ENCODE data around the gene TOR4A. TPM values are rescaled to one million over a fixed set of nuclear protein-coding genes. Genes with fewer than 3 reads are reported as not detected.

The TOR4A gene
- total RNA-seq, 2 donors from 2014 or later = 14.2 to 18.9 TPM

DNA sequence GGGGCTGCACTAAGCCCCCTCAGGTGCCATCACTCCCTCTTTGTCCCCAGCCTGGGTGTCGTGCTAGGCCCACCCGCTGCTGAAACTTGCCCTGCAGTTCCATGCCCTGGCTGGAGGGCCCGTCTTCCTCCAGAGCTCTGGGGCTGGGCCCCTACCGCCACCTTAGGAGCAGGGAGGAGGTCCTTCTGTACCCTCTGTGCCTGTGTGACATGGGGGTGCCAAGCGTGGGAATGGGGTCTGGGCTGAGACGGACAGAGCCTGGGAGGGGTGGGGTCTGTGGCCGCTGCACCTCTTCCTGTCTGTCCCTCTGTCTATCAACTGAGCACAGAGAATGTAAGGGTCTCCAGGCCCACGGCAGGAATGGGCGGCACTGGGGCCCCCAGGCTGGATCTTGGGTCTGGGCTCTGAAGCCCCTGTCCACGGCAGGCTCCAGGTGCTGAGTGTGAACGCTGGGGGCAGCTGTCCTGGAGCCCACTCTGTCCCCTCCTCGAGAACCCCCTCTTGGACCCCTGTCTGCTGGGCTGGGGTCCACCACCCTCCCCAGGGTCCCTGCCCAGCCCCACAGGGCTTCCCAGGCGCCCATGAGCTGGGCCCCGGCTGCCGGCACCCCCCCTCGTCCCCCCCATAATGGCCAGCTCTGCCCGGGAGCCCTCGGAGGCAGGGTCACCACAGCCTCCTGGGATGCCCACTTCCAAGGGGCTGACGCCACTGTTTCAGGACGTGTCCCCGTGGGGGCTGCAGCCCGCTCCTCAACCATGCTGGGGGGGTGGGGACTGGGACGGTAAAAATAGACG is 40.4 kb downstream of the TOR4A start:
- Histone ChIP-seq H3K4me3 (ENCODE audit: low read length) (no peak overlapping the region), H3K9me3 (ENCODE audit: control insufficient read depth, low read length) (no peaks in the 10 kb centered on the region), H3K9ac (ENCODE audit: extremely low read depth, low read length, poor library complexity, severe bottlenecking) (no peak overlapping the region), H3K4me1 (ENCODE audit: control insufficient read depth, insufficient read depth, low read length) (peaks cover 5% of the 10 kb centered on the region), H3K36me3 (ENCODE audit: control insufficient read depth, insufficient read depth, low read length) (no peaks in the 10 kb centered on the region), H3K27me3 (ENCODE audit: control insufficient read depth, insufficient read depth, low read length, poor library complexity, severe bottlenecking) (no peaks in the 10 kb centered on the region), H3K27ac (ENCODE audit: low read depth, low read length) (peak overlapping the region; percentile 38)
- Mint-ChIP-seq H3K27me3 (ENCODE audit: insufficient read depth) (no peaks in the 10 kb centered on the region), H3K9me3 (peaks cover 1% of the 10 kb centered on the region), H3K4me3 (no peak overlapping the region), H3K27ac (no peak overlapping the region), H3K36me3 (ENCODE audit: low read depth) (no peaks in the 10 kb centered on the region), H3K4me1 (peaks cover 2% of the 10 kb centered on the region)
- peak; percentile 47 for DNase-seq
- WGBS, 2 experiments (ENCODE audit: insufficient coverage in 1 of 2, insufficient read length in 1 of 2) = 91 to 95% methylated on average over 13 to 24 of the region's 24 CpGs
- no peak for TF ChIP-seq CTCF (conservative IDR thresholded peaks at IDR 0.05)

- H3K9ac ChIP-seq (ENCODE audit: extremely low read depth, low read length, poor library complexity, severe bottlenecking) = no peak overlapping the region
- 92 to 96% methylated on average over 8 to 18 of the region's 18 CpGs for WGBS, 2 experiments (ENCODE audit: insufficient coverage in 1 of 2, insufficient read length in 1 of 2)
- H3K9me3 ChIP-seq (ENCODE audit: control insufficient read depth, low read length) = no peaks in the 10 kb centered on the region
- no peaks in the 10 kb centered on the region for H3K27me3 ChIP-seq (ENCODE audit: control insufficient read depth, insufficient read depth, low read length, poor library complexity, severe bottlenecking)
- Mint-ChIP-seq H3K4me3 (no peak overlapping the region), H3K27me3 (ENCODE audit: insufficient read depth) (no peaks in the 10 kb centered on the region), H3K27ac (no peak overlapping the region), H3K36me3 (ENCODE audit: low read depth) (no peaks in the 10 kb centered on the region), H3K9me3 (peaks cover 1% of the 10 kb centered on the region), H3K4me1 (peaks cover 2% of the 10 kb centered on the region)
- H3K4me1 ChIP-seq (ENCODE audit: control insufficient read depth, insufficient read depth, low read length) = peaks cover 5% of the 10 kb centered on the region
- H3K27ac ChIP-seq (ENCODE audit: low read depth, low read length) = no peak overlapping the region
- DNase-seq = peak; percentile 45
- no peak overlapping the region for H3K4me3 ChIP-seq (ENCODE audit: low read length)
- TF ChIP-seq CTCF (conservative IDR thresholded peaks at IDR 0.05) = no peak
- H3K36me3 ChIP-seq (ENCODE audit: control insufficient read depth, insufficient read depth, low read length) = no peaks in the 10 kb centered on the region
Observed at GRCh38 chr9:137318602-137319001, 41.1 kb downstream of the TOR4A start.

DNA sequence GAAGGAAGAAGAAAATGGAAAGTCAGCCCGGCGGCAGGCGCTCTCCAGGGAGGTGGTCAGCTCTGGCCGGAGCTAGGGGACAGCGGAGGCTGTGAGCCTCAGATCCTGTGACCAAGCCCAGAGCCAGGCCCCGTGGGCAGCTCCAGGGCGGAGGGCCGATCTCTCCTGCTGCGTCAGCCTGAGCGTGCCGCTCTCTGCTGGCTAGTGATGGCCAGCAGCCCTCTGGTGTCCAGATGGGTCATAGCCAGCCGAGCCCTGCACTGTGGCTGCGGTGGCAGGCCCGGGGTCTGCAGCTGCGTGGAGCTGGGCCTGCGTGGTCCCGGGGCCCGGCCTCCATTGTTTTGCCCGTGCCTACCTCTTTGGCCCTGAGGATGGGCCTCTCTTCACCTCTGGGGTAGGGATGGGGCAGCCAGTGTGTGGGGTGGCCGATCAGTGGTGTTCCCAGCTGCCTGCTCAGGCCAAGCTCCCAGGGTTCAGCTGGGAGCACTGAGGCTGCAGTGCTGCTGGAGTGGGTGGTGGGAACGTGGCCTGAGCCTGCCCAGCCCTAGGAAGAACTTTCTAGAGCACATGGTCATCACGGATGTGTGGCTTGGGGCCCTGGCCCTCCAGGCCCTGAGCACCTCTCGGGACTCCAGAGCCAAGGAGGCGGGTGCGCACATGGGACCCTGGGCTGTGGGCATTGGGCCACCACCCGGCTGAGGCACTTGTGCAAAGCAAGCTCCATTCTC is 41.6 kb downstream of the TOR4A start:
- Mint-ChIP-seq H3K27ac (no peak overlapping the region), H3K36me3 (ENCODE audit: low read depth) (no peaks in the 10 kb centered on the region), H3K27me3 (ENCODE audit: insufficient read depth) (no peaks in the 10 kb centered on the region), H3K4me3 (no peak overlapping the region), H3K9me3 (peaks cover 1% of the 10 kb centered on the region), H3K4me1 (peaks cover 2% of the 10 kb centered on the region)
- Histone ChIP-seq H3K36me3 (ENCODE audit: control insufficient read depth, insufficient read depth, low read length) (no peaks in the 10 kb centered on the region), H3K4me1 (ENCODE audit: control insufficient read depth, insufficient read depth, low read length) (peaks cover 5% of the 10 kb centered on the region), H3K9me3 (ENCODE audit: control insufficient read depth, low read length) (no peaks in the 10 kb centered on the region), H3K27me3 (ENCODE audit: control insufficient read depth, insufficient read depth, low read length, poor library complexity, severe bottlenecking) (no peaks in the 10 kb centered on the region), H3K4me3 (ENCODE audit: low read length) (no peak overlapping the region), H3K9ac (ENCODE audit: extremely low read depth, low read length, poor library complexity, severe bottlenecking) (no peak overlapping the region), H3K27ac (ENCODE audit: low read depth, low read length) (no peak overlapping the region)
- DNase-seq = peak; percentile 82
- peak; percentile 70 for TF ChIP-seq CTCF (conservative IDR thresholded peaks at IDR 0.05)
- WGBS, 2 experiments (ENCODE audit: insufficient coverage in 1 of 2, insufficient read length in 1 of 2) = 85 to 88% methylated on average over 9 to 26 of the region's 26 CpGs

Measured in endodermal cell (in vitro differentiated cells).